ENCODE results near the gene KRT71. TPM values are rescaled to one million over a fixed set of nuclear protein-coding genes. Genes with fewer than 3 reads are reported as not detected.

The KRT71 gene
- total RNA-seq, 1 experiment from 2014 or later, result not detected

DNA sequence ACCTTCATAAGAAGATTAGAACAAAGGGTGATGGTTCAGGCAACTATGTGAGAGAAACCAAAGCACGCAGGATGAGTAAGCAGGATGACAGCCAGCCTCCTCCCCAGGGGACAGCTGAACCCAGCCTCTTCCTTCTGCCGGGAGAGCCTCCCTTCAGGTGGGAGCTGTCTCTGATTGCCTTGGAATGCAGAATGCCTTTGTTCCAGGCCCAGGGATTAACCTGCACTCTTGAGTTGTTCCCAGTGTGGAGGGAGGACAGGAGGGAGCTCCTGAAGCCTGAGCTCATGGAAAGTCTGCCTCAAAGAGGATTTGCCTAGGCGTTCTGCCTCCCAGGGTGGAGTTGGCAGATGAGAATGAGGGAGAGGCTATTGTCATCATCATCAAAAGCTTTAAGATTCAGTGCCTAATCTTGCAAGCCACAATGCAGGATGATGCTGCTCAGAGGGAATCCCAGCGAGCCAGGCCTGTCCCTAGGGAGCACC lies 56.3 kb downstream of the KRT71 start:
- Histone ChIP-seq H3K4me2 (peak overlapping the region; percentile 57; the same call in 1 of the 2 replicates), H3K27me3 (ENCODE audit: insufficient read depth, low read depth) (no peaks in the 10 kb centered on the region), H3K79me2 (ENCODE audit: low read depth) (no peaks in the 10 kb centered on the region), H3K9me2 (ENCODE audit: insufficient read depth) (no peaks in the 10 kb centered on the region), H3K27ac (peak overlapping the region; percentile 68), H3K9me3 (ENCODE audit: insufficient read depth, low read depth) (0 out of 2 replicates have a peak, but pooled peaks cover 3% of the 10 kb centered on the region), H3F3A (ENCODE audit: insufficient read depth, low read depth) (peaks cover 20% of the 10 kb centered on the region; the same call in 1 of the 2 replicates), H3K4me3 (no peak overlapping the region), H4K20me1 (ENCODE audit: insufficient read depth) (no peaks in the 10 kb centered on the region), H3K36me3 (ENCODE audit: low read depth) (no peaks in the 10 kb centered on the region), H3K4me1 (replicated peaks; ENCODE audit: insufficient read depth) (peaks cover 41% of the 10 kb centered on the region), H2AFZ (no peak overlapping the region)
- intact Hi-C loops (cut with micrococcal nuclease; ENCODE audit: unreplicated experiment), result loop anchor here (1.0 kb wide), 1 partner anchor 26 kb away; no protein-coding TSS in a partner anchor
- ChIA-PET POLR2A (ENCODE audit: unreplicated experiment) (interaction anchor here (0.5 to 1.1 kb wide), 6 partner anchors 23 to 355 kb away, joined by 3 to 6 read pairs (median 4); no protein-coding TSS in a partner anchor), CTCF (interaction anchor here (0.7 to 1.6 kb wide), 4 partner anchors 26 to 370 kb away, joined by 3 read pairs; no protein-coding TSS in a partner anchor)
- BruUV-seq (replicated peaks), result no TSS peak
- TF ChIP-seq EZH2 (IDR thresholded peaks at IDR 0.05; ENCODE audit: low read depth), result no peak
- no peak for TF ChIP-seq CTCF (conservative IDR thresholded peaks at IDR 0.05)
- peak; percentile 79 to 80 for DNase-seq

- Histone ChIP-seq H3K9me2 (ENCODE audit: insufficient read depth) (no peaks in the 10 kb centered on the region), H3F3A (ENCODE audit: insufficient read depth, low read depth) (peaks cover 20% of the 10 kb centered on the region; the same call in 1 of the 2 replicates), H3K4me1 (replicated peaks; ENCODE audit: insufficient read depth) (peaks cover 41% of the 10 kb centered on the region), H3K4me2 (peak overlapping the region; percentile 57), H3K27ac (peak overlapping the region; percentile 68), H4K20me1 (ENCODE audit: insufficient read depth) (no peaks in the 10 kb centered on the region), H3K27me3 (ENCODE audit: insufficient read depth, low read depth) (no peaks in the 10 kb centered on the region), H3K9me3 (ENCODE audit: insufficient read depth, low read depth) (0 out of 2 replicates have a peak, but pooled peaks cover 3% of the 10 kb centered on the region), H3K4me3 (no peak overlapping the region), H2AFZ (no peak overlapping the region), H3K79me2 (ENCODE audit: low read depth) (no peaks in the 10 kb centered on the region), H3K36me3 (ENCODE audit: low read depth) (no peaks in the 10 kb centered on the region)
- TF ChIP-seq CTCF (conservative IDR thresholded peaks at IDR 0.05) (no peak), EZH2 (IDR thresholded peaks at IDR 0.05; ENCODE audit: low read depth) (no peak)
- ChIA-PET CTCF (interaction anchor here (1.0 to 1.6 kb wide), 3 partner anchors 24 to 105 kb away, joined by 3 to 4 read pairs (median 3); partner anchors contain the start of gene KRT5), POLR2A (ENCODE audit: unreplicated experiment) (interaction anchor here (0.6 to 1.1 kb wide), 5 partner anchors 23 to 352 kb away, joined by 3 to 5 read pairs (median 4); no protein-coding TSS in a partner anchor)
- intact Hi-C loops (cut with micrococcal nuclease; ENCODE audit: unreplicated experiment), result loop anchor here (1.0 kb wide), 1 partner anchor 26 kb away; no protein-coding TSS in a partner anchor
- DNase-seq, result no peak
- BruUV-seq (replicated peaks), result no TSS peak
Measured at GRCh38 chr12:52496054-52496453, 56.9 kb downstream of the KRT71 start.

GRCh38 chr12:52495389-52495788 lies 57.6 kb downstream of the KRT71 start:
- TF ChIP-seq EZH2 (IDR thresholded peaks at IDR 0.05; ENCODE audit: low read depth), result no peak
- TF ChIP-seq CTCF (conservative IDR thresholded peaks at IDR 0.05), result no peak
- POLR2A ChIA-PET (ENCODE audit: unreplicated experiment), result interaction anchor here (0.6 to 0.7 kb wide), 4 partner anchors 50 to 262 kb away, joined by 3 to 5 read pairs (median 4); partner anchors contain the start of gene KRT7
- H3K4me1 ChIP-seq (replicated peaks; ENCODE audit: insufficient read depth), result peaks cover 41% of the 10 kb centered on the region
- H3K36me3 ChIP-seq (ENCODE audit: low read depth), result no peaks in the 10 kb centered on the region
- no peaks in the 10 kb centered on the region for H4K20me1 ChIP-seq (ENCODE audit: insufficient read depth)
- BruUV-seq (replicated peaks), result no TSS peak
- peak in 1 of 2 experiments; percentile 51 for DNase-seq
- H3K79me2 ChIP-seq (ENCODE audit: low read depth), result no peaks in the 10 kb centered on the region
- peak overlapping the region; percentile 57 for H3K4me2 ChIP-seq
- no peak overlapping the region for H2AFZ ChIP-seq
- H3K27ac ChIP-seq, result no peak overlapping the region
- intact Hi-C loops (cut with micrococcal nuclease; ENCODE audit: unreplicated experiment), result loop anchor here (2.0 kb wide), 2 partner anchors 53 to 375 kb away; no protein-coding TSS in a partner anchor
- 0 out of 2 replicates have a peak, but pooled peaks cover 3% of the 10 kb centered on the region for H3K9me3 ChIP-seq (ENCODE audit: insufficient read depth, low read depth)
- H3K9me2 ChIP-seq (ENCODE audit: insufficient read depth), result no peaks in the 10 kb centered on the region
- no peaks in the 10 kb centered on the region for H3K27me3 ChIP-seq (ENCODE audit: insufficient read depth, low read depth)
- H3K4me3 ChIP-seq, result no peak overlapping the region
- CTCF ChIA-PET, result interaction anchor here (0.6 to 1.1 kb wide), 3 partner anchors 10 to 105 kb away, joined by 3 to 4 read pairs (median 3); partner anchors contain the start of gene KRT5
- peaks cover 20% of the 10 kb centered on the region; the same call in 1 of the 2 replicates for H3F3A ChIP-seq (ENCODE audit: insufficient read depth, low read depth)
